GM19240 (cell line): ENCODE measurements around the gene EFCAB6.

ENCODE experiments used
- DNase-seq: peaks from one replicate; pipeline ENCODE4 v3.0.0; 2011; ENCODE audit warnings: low spot score; ENCODE audit not compliant: insufficient read length

Gene EFCAB6

GRCh38 chr22:43812149-43812842 is at the start of gene EFCAB6:
Gene EFCAB6 (minus strand): TSS chr22:43812305. CDS start chr22:43782318, 29,987 bp downstream.
- DNase-seq, result peak; percentile 76

DNA sequence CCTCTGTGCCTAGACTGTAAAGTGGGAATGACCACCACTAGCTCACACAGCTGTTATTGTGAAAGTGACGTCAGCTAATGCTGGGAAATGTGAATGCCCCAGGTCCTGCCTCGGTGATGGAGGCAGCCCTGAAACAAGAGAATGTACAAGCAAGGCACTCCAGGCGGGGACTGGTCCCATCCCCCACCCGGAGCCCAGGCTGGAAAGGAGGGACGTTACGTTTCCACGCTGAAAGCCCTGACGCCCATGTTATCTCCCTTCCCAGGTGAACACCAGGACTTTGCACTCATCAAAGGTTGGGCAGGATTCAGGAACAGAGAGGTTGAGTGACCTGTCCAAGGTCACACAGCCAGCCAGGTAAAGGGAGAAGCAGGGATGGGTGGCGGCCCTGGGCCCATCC is 49.4 kb upstream of the EFCAB6 start:
- DNase-seq, result no peak

DNA sequence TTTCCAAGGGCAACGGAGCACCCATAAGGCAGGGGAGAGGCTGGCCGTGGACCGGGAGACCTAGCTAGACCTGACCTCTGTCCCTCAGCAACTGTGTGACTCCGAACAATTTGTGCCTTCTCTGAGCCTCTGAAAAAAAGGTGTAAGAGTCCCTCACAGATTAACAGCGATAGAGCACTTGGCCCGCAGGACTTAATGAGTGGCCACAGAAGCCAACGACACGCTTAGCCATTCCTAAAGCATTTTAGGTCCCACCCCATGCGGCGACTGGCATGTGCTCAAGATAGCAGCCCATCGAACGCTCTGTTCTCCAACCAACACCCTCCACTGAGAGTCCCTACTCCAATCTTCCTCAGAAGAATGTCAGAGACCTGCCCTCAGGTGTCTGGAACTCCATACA is 48.7 kb upstream of the EFCAB6 start:
- no peak for DNase-seq

GRCh38 chr22:43860126-43860525 is 48.0 kb upstream of the EFCAB6 start:
- DNase-seq, result no peak

DNA sequence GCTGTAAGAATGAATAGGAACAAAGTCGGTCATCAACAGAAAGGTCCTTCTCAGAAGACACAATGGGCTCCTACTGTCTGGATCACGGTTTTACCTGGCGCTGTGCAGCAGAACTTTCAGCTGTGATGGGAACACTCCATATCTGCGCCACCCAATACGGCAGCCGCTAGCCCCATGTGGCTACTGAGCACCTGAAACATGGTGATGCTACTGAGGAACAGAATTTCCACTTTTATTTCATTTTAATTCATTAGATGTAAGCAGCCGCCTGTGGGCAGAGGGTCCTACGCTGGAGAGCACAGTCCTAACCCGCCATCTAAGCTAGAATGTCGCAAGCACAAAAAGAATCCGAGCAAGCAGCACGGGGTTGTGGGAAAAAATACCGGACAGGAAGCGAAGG is 47.5 kb upstream of the EFCAB6 start:
- DNase-seq, result no peak

GRCh38 chr22:43859176-43859575 is 47.1 kb upstream of the EFCAB6 start:
- no peak for DNase-seq

- no peak for DNase-seq
Measured at GRCh38 chr22:43858156-43858895, 46.2 kb upstream of the EFCAB6 start.

GRCh38 chr22:43857367-43857766 is 45.3 kb upstream of the EFCAB6 start:
- no peak for DNase-seq

- no peak for DNase-seq
Measured at GRCh38 chr22:43855431-43855830, 43.3 kb upstream of the EFCAB6 start.

DNA sequence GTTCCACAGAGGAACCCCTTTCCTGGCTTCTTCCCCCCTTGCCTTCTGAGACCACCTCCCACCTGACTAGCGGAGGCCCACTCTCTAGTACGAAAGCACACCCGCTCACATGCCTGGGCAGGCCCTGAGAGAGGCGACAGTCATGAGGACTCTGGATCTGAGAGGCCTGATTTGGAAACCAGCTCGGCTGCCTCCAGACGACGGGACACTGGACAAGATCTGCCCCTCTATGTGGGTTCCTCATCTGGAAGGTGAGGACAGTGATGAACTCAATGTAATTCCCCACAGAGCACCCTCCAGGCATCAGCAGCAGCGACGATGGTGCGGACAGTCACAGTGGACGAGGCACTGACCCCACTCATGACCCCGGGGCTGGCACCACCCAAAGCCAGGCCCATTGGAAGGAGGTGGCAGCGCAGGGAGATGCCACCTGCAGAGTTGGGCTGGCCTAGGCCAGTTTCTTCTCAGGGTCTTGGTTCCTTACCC is 42.7 kb upstream of the EFCAB6 start:
- DNase-seq, result no peak

DNA sequence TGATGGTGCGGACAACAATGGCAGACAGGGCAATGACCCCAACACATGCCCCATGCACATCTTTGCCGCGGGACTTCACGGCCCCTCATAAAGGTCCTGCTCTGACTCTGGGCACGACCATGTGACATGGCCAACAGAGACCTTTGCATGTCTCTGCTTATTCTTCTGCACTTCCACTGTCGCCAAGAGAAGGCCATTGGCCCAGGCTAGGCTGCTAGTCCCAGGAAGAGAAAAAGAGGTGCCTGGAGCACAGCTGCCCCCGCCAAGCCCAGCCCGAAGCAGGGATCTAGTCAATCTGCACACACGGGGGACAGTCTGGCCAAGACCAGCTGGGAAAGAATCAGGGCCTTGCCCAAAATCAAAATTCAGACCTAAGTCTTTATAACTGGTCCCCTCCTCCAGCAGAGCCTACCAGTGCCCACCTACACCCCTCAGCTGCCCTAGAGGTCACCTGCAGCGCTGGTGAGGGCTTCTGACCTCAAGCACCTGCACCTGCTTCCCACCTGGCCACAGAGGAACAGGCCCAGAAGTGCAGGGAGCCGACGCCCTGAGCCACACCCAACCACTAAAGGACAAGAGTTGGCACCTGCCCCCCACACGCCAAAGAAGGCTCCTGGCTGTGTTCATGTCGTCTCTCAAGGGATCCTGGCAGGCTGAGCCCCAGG is 42.1 kb upstream of the EFCAB6 start:
- DNase-seq, result no peak

GRCh38 chr22:43853328-43853931 is 41.3 kb upstream of the EFCAB6 start:
- DNase-seq, result no peak

DNA sequence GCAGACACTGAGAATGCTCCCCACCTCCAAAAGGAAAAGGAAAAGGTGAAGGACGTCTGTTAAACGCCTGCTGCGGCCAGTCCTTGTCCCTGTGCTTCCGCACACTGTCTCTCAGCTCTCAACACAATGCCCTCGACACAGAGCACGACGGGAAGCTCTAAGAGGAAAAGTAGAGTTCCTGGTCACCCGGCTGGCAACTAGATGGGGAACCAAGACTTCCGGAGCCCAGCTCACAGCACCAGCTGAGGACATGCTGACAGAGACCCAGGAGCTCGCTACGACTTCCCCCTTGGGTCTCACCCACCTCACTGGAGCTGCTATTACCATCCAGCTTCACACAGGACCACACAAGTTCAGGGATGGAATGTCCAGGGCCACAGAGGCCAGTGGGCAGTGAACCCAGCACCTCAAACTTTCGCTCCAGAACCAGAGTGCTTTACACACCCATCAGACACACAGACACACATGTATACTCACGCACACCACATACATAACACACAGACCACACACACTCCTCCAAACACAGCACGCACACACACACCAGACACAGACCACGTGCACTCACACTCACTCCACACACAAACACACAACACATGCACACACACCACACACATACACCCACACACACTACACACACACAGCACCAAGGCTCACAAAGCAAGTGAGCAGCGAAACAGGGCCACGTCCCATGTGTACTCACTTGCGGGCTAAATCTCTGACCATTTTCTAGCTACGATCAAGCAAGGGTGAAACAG is 40.6 kb upstream of the EFCAB6 start:
- DNase-seq, result no peak

DNA sequence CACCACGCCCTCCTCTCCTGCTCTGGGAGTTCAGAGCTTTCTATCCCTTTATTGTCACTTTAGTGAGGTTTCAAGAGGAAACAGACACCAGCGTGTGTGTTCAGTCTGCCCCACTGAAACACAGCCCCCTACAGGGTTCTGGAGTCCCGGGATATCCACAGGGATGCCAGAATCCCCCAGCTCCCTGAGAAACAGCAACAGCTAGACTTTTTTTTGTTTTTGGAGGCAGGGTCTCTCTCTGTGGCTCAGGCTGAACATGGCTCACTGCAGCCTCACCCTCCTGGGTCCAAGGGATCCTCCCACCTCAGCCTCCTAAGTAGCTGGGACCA is 39.8 kb upstream of the EFCAB6 start:
- no peak for DNase-seq

- no peak for DNase-seq
Measured at GRCh38 chr22:43851058-43851978, 39.2 kb upstream of the EFCAB6 start.

- no peak for DNase-seq
Measured at GRCh38 chr22:43850529-43850928, 38.4 kb upstream of the EFCAB6 start.

- DNase-seq, result no peak
Measured at GRCh38 chr22:43849731-43850130, 37.6 kb upstream of the EFCAB6 start.

DNA sequence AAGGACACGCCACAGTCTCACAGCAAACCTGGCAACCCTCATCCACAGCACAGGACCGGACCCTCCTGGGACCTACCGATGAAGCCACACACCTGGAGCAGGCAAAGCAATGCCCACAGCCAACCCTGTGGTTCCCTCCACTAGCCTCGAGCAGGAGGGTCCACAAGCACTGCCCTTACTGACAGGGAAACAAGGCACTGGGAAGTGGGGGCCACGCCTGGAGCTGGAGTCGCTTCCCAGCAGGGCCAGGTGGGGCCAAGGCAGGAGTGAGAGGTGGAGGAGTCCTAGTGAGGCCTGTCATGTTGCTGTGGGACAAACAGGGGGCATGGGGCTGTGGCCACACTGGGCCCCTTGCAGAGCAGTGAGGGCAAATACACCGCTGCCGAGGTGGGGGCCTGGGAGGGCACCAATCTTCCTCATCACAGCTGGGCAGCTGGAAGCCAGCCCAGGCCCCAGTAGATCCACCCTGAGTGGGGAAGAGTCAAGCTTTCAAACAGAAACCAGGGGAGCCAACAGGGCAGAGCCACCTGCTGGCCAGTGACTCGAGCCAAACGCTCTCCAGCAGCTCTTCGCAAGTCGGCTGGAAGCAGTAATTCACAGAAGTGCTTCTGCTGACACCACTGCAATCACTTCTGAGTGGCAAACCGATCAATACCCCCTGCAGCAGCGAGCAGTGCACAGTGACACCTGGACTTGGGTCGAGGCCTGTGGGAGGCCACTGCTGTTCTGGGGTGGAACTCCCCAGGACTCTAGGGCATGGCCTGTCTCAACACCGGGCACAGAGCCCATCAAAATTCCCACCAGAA is 36.5 kb upstream of the EFCAB6 start:
- no peak for DNase-seq
